ENCODE measurements around the gene GRM7. TPM values are rescaled to one million over a fixed set of nuclear protein-coding genes. Genes with fewer than 3 reads are reported as not detected.

Gene GRM7
- total RNA-seq, 1 donor from 2014 or later = 0.80 TPM

GRCh38 chr3:7392206-7392605, 531.3 kb downstream of the GRM7 start:
- Mint-ChIP-seq H3K27ac (no peak overlapping the region), H3K4me1 (no peaks in the 10 kb centered on the region), H3K27me3 (ENCODE audit: insufficient read depth, low read depth) (no peaks in the 10 kb centered on the region), H3K36me3 (no peaks in the 10 kb centered on the region), H3K9me3 (peaks cover 4% of the 10 kb centered on the region), H3K4me3 (no peak overlapping the region)
- no peaks in the 10 kb centered on the region for H4K20me1 ChIP-seq (ENCODE audit: low read depth)
- no peaks in the 10 kb centered on the region for H3K27me3 ChIP-seq
- H3K36me3 ChIP-seq = no peaks in the 10 kb centered on the region
- no peak for TF ChIP-seq EZH2 (IDR thresholded peaks at IDR 0.05)
- TF ChIP-seq CTCF (IDR thresholded peaks at IDR 0.05) = no peak
- no peak for TF ChIP-seq EZH2phosphoT487 (IDR thresholded peaks at IDR 0.05)
- H3K4me1 ChIP-seq = no peaks in the 10 kb centered on the region
- no peak overlapping the region for H3K4me2 ChIP-seq
- no peaks in the 10 kb centered on the region for H3K9me3 ChIP-seq (ENCODE audit: low read depth)
- H3K27ac ChIP-seq = no peak overlapping the region
- H3K79me2 ChIP-seq (ENCODE audit: low read depth) = no peaks in the 10 kb centered on the region
- no peak overlapping the region for H3K9ac ChIP-seq
- H3K4me3 ChIP-seq = no peak overlapping the region
- H3F3A ChIP-seq (ENCODE audit: low read depth) = no peaks in the 10 kb centered on the region
- DNase-seq (ENCODE audit: low spot score) = no peak
- H2AFZ ChIP-seq (replicated peaks) = no peak overlapping the region

DNA sequence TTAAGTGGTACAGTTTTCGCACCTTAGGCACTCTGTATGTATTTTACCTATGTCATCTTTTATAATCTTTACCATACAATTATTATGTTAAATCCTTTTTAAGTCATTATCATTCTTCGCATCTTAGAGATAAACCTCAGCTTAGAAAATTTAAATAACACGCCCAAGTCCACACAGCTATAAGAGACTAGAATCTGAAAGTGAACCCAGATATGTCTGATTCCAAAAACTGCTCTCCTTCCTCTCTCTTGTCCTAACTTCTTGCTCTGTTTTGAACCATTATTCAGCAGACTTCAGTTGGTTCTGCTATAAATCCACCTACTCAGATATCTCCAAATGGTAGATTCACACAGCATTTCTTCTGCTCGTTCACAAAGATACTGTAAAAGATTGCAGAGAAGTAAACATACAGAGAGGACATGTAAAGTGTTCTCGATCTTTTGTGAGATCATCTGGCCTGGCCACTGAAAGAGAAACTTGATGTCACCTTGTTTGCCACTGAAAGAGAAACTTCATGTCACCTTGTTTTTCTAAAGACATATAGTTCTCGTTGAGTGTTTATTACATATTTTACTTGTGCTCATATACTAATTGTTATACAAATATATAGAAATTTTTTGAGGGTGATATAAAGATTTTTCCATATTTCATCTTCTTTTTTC, 533.2 kb downstream of the GRM7 start:
- Mint-ChIP-seq H3K4me1 (no peaks in the 10 kb centered on the region), H3K4me3 (no peak overlapping the region), H3K9me3 (peaks cover 4% of the 10 kb centered on the region), H3K27ac (no peak overlapping the region), H3K27me3 (ENCODE audit: insufficient read depth, low read depth) (no peaks in the 10 kb centered on the region), H3K36me3 (no peaks in the 10 kb centered on the region)
- TF ChIP-seq CTCF (IDR thresholded peaks at IDR 0.05) (no peak), EZH2 (IDR thresholded peaks at IDR 0.05) (no peak), EZH2phosphoT487 (IDR thresholded peaks at IDR 0.05) (no peak)
- H3K4me2 ChIP-seq = no peak overlapping the region
- DNase-seq (ENCODE audit: low spot score) = no peak
- H3K4me1 ChIP-seq = no peaks in the 10 kb centered on the region
- no peak overlapping the region for H3K4me3 ChIP-seq
- H3K9me3 ChIP-seq (ENCODE audit: low read depth) = no peaks in the 10 kb centered on the region
- H3K36me3 ChIP-seq = no peaks in the 10 kb centered on the region
- H3K79me2 ChIP-seq (ENCODE audit: low read depth) = no peaks in the 10 kb centered on the region
- no peak overlapping the region for H3K9ac ChIP-seq
- no peaks in the 10 kb centered on the region for H3F3A ChIP-seq (ENCODE audit: low read depth)
- no peak overlapping the region for H2AFZ ChIP-seq (replicated peaks)
- no peaks in the 10 kb centered on the region for H3K27me3 ChIP-seq
- no peaks in the 10 kb centered on the region for H4K20me1 ChIP-seq (ENCODE audit: low read depth)
- no peak overlapping the region for H3K27ac ChIP-seq

GRCh38 chr3:7396534-7396933, 535.6 kb downstream of the GRM7 start:
- no peak overlapping the region for H3K27ac Mint-ChIP-seq
- no peaks in the 10 kb centered on the region for H3K36me3 ChIP-seq
- H3K27me3 Mint-ChIP-seq (ENCODE audit: insufficient read depth, low read depth) = no peaks in the 10 kb centered on the region
- no peaks in the 10 kb centered on the region for H3K4me1 ChIP-seq
- no peaks in the 10 kb centered on the region for H4K20me1 ChIP-seq (ENCODE audit: low read depth)
- no peaks in the 10 kb centered on the region for H3K36me3 Mint-ChIP-seq
- H3K9me3 Mint-ChIP-seq = no peaks in the 10 kb centered on the region
- H3F3A ChIP-seq (ENCODE audit: low read depth) = no peaks in the 10 kb centered on the region
- no peak overlapping the region for H3K4me2 ChIP-seq
- H3K27me3 ChIP-seq = no peaks in the 10 kb centered on the region
- DNase-seq (ENCODE audit: low spot score) = no peak
- no peaks in the 10 kb centered on the region for H3K79me2 ChIP-seq (ENCODE audit: low read depth)
- H3K27ac ChIP-seq = no peak overlapping the region
- H3K4me3 Mint-ChIP-seq = no peak overlapping the region
- H3K4me1 Mint-ChIP-seq = no peaks in the 10 kb centered on the region
- no peak overlapping the region for H3K4me3 ChIP-seq
- no peaks in the 10 kb centered on the region for H3K9me3 ChIP-seq (ENCODE audit: low read depth)
- H2AFZ ChIP-seq (replicated peaks) = no peak overlapping the region
- H3K9ac ChIP-seq = no peak overlapping the region
- TF ChIP-seq EZH2 (IDR thresholded peaks at IDR 0.05) (no peak), EZH2phosphoT487 (IDR thresholded peaks at IDR 0.05) (no peak), CTCF (IDR thresholded peaks at IDR 0.05) (no peak)

Measured in neural progenitor cell (in vitro differentiated cells).